Spinal cord (tissue), 10 donors: ENCODE data around the gene MRPS25. TPM values are rescaled to one million over a fixed set of nuclear protein-coding genes. Genes with fewer than 3 reads are reported as not detected.

Source experiments
- DNase-seq, 6 donors: peaks; one replicate each; pipeline versions ENCODE4 v3.0.0 to v3.0.0-alpha.2; 2013 to 2015; ENCODE audit warnings: low spot score in 6 of 6, low read depth in 4 of 6
- H3K27ac ChIP-seq: one replicate; pipeline ENCODE4 v1.5.1; 2013; ENCODE audit warnings: low read depth, low read length, control low read depth
- H3K27me3 ChIP-seq: one replicate; pipeline ENCODE4 v1.6.1; 2013; ENCODE audit warnings: low read length; ENCODE audit not compliant: control insufficient read depth, insufficient read depth
- H3K36me3 ChIP-seq: one replicate; pipeline ENCODE4 v1.6.1; 2013; ENCODE audit warnings: low read length; ENCODE audit not compliant: control insufficient read depth, insufficient read depth
- H3K4me1 ChIP-seq: one replicate; pipeline ENCODE4 v1.6.1; 2013; ENCODE audit warnings: low read length; ENCODE audit not compliant: control insufficient read depth, insufficient read depth
- H3K4me3 ChIP-seq: one replicate; pipeline ENCODE4 v1.5.1; 2013; ENCODE audit warnings: low read depth, low read length, control low read depth
- H3K9me3 ChIP-seq: one replicate; pipeline ENCODE4 v1.6.1; 2013; ENCODE audit warnings: low read length; ENCODE audit not compliant: control insufficient read depth, insufficient read depth
- WGBS: methylation state at CpG from one replicate; pipeline ENCODE4 v1.1.5; 2013; ENCODE audit warnings: missing lambda C conversion rate; ENCODE audit not compliant: insufficient coverage; 5-methylcytosine and 5-hydroxymethylcytosine counted together
- polyA plus RNA-seq, 2 donors: library from polyadenylated mRNA; unstranded; fragments of 120-200 nt; gene quantifications; one replicate each; pipeline ENCODE4 v1.2.1, GENCODE V29; 2013; ENCODE audit not compliant: insufficient read length in 2 of 2
- total RNA-seq, 2 donors: library from RNA; depleted of rRNA in 1 of 2; stranded (reverse); fragments of 120-200 nt in 1 of 2; fragments of >200 nt in 1 of 2; gene quantifications; one replicate each; pipeline versions ENCODE4 v1.2.3 to v1.2.4, GENCODE V29; 2013 to 2014
- donor health status: healthy.

The MRPS25 gene
- total and polyA plus RNA-seq, 4 donors: 21.1 to 97.4 (median 59.4) TPM

GRCh38 chr3:15050405-15051092 lies 14.6 kb downstream of the MRPS25 start:
- H3K27me3 ChIP-seq: no peaks in the 10 kb centered on the region
- H3K36me3 ChIP-seq: peaks cover 45% of the 10 kb centered on the region
- no peak for DNase-seq
- H3K4me1 ChIP-seq: peaks cover 5% of the 10 kb centered on the region
- 87% methylated on average over 3 of the region's 3 CpGs for WGBS
- no peak overlapping the region for H3K27ac ChIP-seq
- no peaks in the 10 kb centered on the region for H3K9me3 ChIP-seq
- no peak overlapping the region for H3K4me3 ChIP-seq

GRCh38 chr3:15049584-15049983 lies 15.5 kb downstream of the MRPS25 start:
- 79% methylated on average over 2 of the region's 2 CpGs for WGBS
- peaks cover 49% of the 10 kb centered on the region for H3K36me3 ChIP-seq

GRCh38 chr3:15045667-15046066 lies 19.4 kb downstream of the MRPS25 start:
- H3K4me3 ChIP-seq: no peak overlapping the region
- H3K36me3 ChIP-seq: peaks cover 48% of the 10 kb centered on the region
- H3K27ac ChIP-seq: no peak overlapping the region
- H3K27me3 ChIP-seq: no peaks in the 10 kb centered on the region
- peaks cover 5% of the 10 kb centered on the region for H3K4me1 ChIP-seq
- no CpG with 5 or more reads among the region's 1 CpG for WGBS
- no peak for DNase-seq
- no peaks in the 10 kb centered on the region for H3K9me3 ChIP-seq

More at GRCh38 chr3:15049584-15049983, 15.5 kb downstream of the MRPS25 start:
- H3K9me3 ChIP-seq: no peaks in the 10 kb centered on the region
- no peak overlapping the region for H3K4me3 ChIP-seq
- peaks cover 5% of the 10 kb centered on the region for H3K4me1 ChIP-seq
- no peak for DNase-seq
- H3K27me3 ChIP-seq: no peaks in the 10 kb centered on the region
- no peak overlapping the region for H3K27ac ChIP-seq

- H3K27ac ChIP-seq: no peak overlapping the region
- no peak for DNase-seq
- no peaks in the 10 kb centered on the region for H3K9me3 ChIP-seq
- WGBS: 71% methylated on average over 1 of the region's 7 CpGs
- no peak overlapping the region for H3K4me3 ChIP-seq
- H3K27me3 ChIP-seq: no peaks in the 10 kb centered on the region
- peaks cover 52% of the 10 kb centered on the region for H3K36me3 ChIP-seq
- peaks cover 8% of the 10 kb centered on the region for H3K4me1 ChIP-seq
Measured at GRCh38 chr3:15044326-15044725, 20.8 kb downstream of the MRPS25 start.

GRCh38 chr3:15043408-15044171 lies 21.5 kb downstream of the MRPS25 start:
- no peak overlapping the region for H3K4me3 ChIP-seq
- no peak overlapping the region for H3K27ac ChIP-seq
- H3K36me3 ChIP-seq: peaks cover 54% of the 10 kb centered on the region
- peaks cover 8% of the 10 kb centered on the region for H3K4me1 ChIP-seq
- DNase-seq: no peak
- H3K9me3 ChIP-seq: no peaks in the 10 kb centered on the region
- WGBS: 86% methylated on average over 10 of the region's 11 CpGs
- no peaks in the 10 kb centered on the region for H3K27me3 ChIP-seq

GRCh38 chr3:15042936-15043335 lies 22.2 kb downstream of the MRPS25 start:
- no peaks in the 10 kb centered on the region for H3K27me3 ChIP-seq
- no peak overlapping the region for H3K27ac ChIP-seq
- WGBS: no CpG with 5 or more reads among the region's 3 CpGs
- no peaks in the 10 kb centered on the region for H3K9me3 ChIP-seq
- H3K4me3 ChIP-seq: no peak overlapping the region
- DNase-seq: no peak
- H3K36me3 ChIP-seq: peaks cover 54% of the 10 kb centered on the region
- peaks cover 8% of the 10 kb centered on the region for H3K4me1 ChIP-seq

- WGBS: 88% methylated on average over 1 of the region's 3 CpGs
- peaks cover 54% of the 10 kb centered on the region for H3K36me3 ChIP-seq
Measured at GRCh38 chr3:15041950-15042349, 23.2 kb downstream of the MRPS25 start.

GRCh38 chr3:15040844-15041243 lies 24.3 kb downstream of the MRPS25 start:
- no peaks in the 10 kb centered on the region for H3K27me3 ChIP-seq
- H3K36me3 ChIP-seq: peaks cover 57% of the 10 kb centered on the region
- DNase-seq: no peak
- no peaks in the 10 kb centered on the region for H3K9me3 ChIP-seq
- no peak overlapping the region for H3K4me3 ChIP-seq
- 93% methylated on average over 2 of the region's 3 CpGs for WGBS
- H3K27ac ChIP-seq: no peak overlapping the region
- peaks cover 8% of the 10 kb centered on the region for H3K4me1 ChIP-seq

More at GRCh38 chr3:15041950-15042349, 23.2 kb downstream of the MRPS25 start:
- Histone ChIP-seq H3K4me3 (no peak overlapping the region), H3K27me3 (no peaks in the 10 kb centered on the region), H3K27ac (no peak overlapping the region), H3K4me1 (peaks cover 8% of the 10 kb centered on the region), H3K9me3 (no peaks in the 10 kb centered on the region)
- no peak for DNase-seq

GRCh38 chr3:15038306-15038705 lies 26.8 kb downstream of the MRPS25 start:
- no peaks in the 10 kb centered on the region for H3K27me3 ChIP-seq
- H3K4me1 ChIP-seq: peaks cover 3% of the 10 kb centered on the region
- H3K9me3 ChIP-seq: no peaks in the 10 kb centered on the region
- no peak for DNase-seq
- no peak overlapping the region for H3K4me3 ChIP-seq
- no peak overlapping the region for H3K27ac ChIP-seq
- H3K36me3 ChIP-seq: peaks cover 61% of the 10 kb centered on the region
- 85% methylated on average over 2 of the region's 6 CpGs for WGBS

GRCh38 chr3:15033103-15033502 lies 32.0 kb downstream of the MRPS25 start:
- 93% methylated on average over 3 of the region's 3 CpGs for WGBS
- Histone ChIP-seq H3K27ac (no peak overlapping the region), H3K9me3 (no peaks in the 10 kb centered on the region), H3K27me3 (no peaks in the 10 kb centered on the region), H3K36me3 (peaks cover 69% of the 10 kb centered on the region), H3K4me3 (no peak overlapping the region), H3K4me1 (no peaks in the 10 kb centered on the region)
- DNase-seq: no peak
